Neural cell (in vitro differentiated cells): ENCODE data around the gene JMJD1C. TPM values are rescaled to one million over a fixed set of nuclear protein-coding genes. Genes with fewer than 3 reads are reported as not detected.

Experiments used
- H2AFZ ChIP-seq: fragments of 200-600, 300-800 bp; sonication (generic), shearing (Covaris generic); 2 replicates; pipeline ENCODE4 v1.6.0; 2014; ENCODE audit warnings: low read depth, mild to moderate bottlenecking, antibody characterized with exemption, low read length, moderate library complexity
- H3F3A ChIP-seq: fragments of 200-600 bp; shearing (Covaris generic); 2 replicates; pipeline ENCODE4 v1.6.1; 2016; ENCODE audit warnings: mild to moderate bottlenecking, moderate library complexity, mixed read lengths, antibody characterized with exemption, low read length; ENCODE audit not compliant: insufficient read depth, poor library complexity, severe bottlenecking
- H3K27ac ChIP-seq: fragments of 200-600, 300-800 bp; sonication (generic), shearing (Covaris generic); 2 replicates; pipeline ENCODE4 v1.5.1; 2014; ENCODE audit warnings: mild to moderate bottlenecking, low read length, moderate library complexity
- H3K27me3 ChIP-seq: fragments of 300-800, 200-600 bp; sonication (generic), shearing (Covaris generic); 2 replicates; pipeline ENCODE4 v1.6.0; 2014; ENCODE audit warnings: mild to moderate bottlenecking, low read depth, low read length, moderate library complexity; ENCODE audit not compliant: insufficient read depth
- H3K36me3 ChIP-seq: fragments of 300-800, 200-600 bp; sonication (generic), shearing (Covaris generic); 2 replicates; pipeline ENCODE4 v1.5.1; 2014; ENCODE audit warnings: mild to moderate bottlenecking, antibody characterized with exemption, low read length, moderate library complexity; ENCODE audit not compliant: insufficient read depth
- H3K4me2 ChIP-seq: fragments of 300-800, 200-600 bp; sonication (generic), shearing (Covaris generic); 2 replicates; pipeline ENCODE4 v1.6.0; 2014; ENCODE audit warnings: mild to moderate bottlenecking, low read length
- H3K4me3 ChIP-seq: fragments of 300-800, 200-600 bp; sonication (generic), shearing (Covaris generic); 2 replicates; pipeline ENCODE4 v1.5.1; 2014; ENCODE audit warnings: mild to moderate bottlenecking, low read length, moderate library complexity
- H3K79me2 ChIP-seq: fragments of 200-600 bp; shearing (Covaris generic); replicated peaks from 2 replicates; pipeline ENCODE4 v1.6.0; 2014; ENCODE audit warnings: mild to moderate bottlenecking, low read length, moderate library complexity; ENCODE audit not compliant: insufficient read depth
- H3K9ac ChIP-seq: fragments of 300-800, 200-600 bp; sonication (generic), shearing (Covaris generic); 2 replicates; pipeline ENCODE4 v1.6.1; 2016; ENCODE audit warnings: mild to moderate bottlenecking, low read length, mixed read lengths
- H3K9me2 ChIP-seq: fragments of 200-600 bp; shearing (Covaris generic); 2 replicates; pipeline ENCODE4 v1.6.1; 2016; ENCODE audit warnings: mild to moderate bottlenecking, low read length, mixed read lengths; ENCODE audit not compliant: insufficient read depth
- H3K9me3 ChIP-seq: fragments of 200-600, 300-800 bp; sonication (generic), shearing (Covaris generic); 2 replicates; pipeline ENCODE4 v1.6.1; 2016; ENCODE audit warnings: mild to moderate bottlenecking, mixed run types, low read length, moderate library complexity, mixed read lengths
- H4K20me1 ChIP-seq: fragments of 200-600 bp; shearing (Covaris generic); 2 replicates; pipeline ENCODE4 v1.6.1; 2016; ENCODE audit warnings: mild to moderate bottlenecking, mixed run types; ENCODE audit not compliant: insufficient read depth
- CTCF ChIP-seq: fragments of 450-650 bp; IDR thresholded peaks from 2 replicates; pipeline ENCODE4 v1.5.1; 2014; ENCODE audit warnings: antibody characterized with exemption, mild to moderate bottlenecking, moderate library complexity; ENCODE audit not compliant: poor library complexity, severe bottlenecking
- EP300 ChIP-seq: fragments of 450-650 bp; conservative IDR thresholded peaks from 2 replicates; pipeline ENCODE4 v1.6.1; 2014; ENCODE audit warnings: antibody characterized with exemption, mild to moderate bottlenecking, moderate library complexity; ENCODE audit not compliant: poor library complexity, severe bottlenecking
- EZH2 ChIP-seq: fragments of 200-600, 300-800 bp; shearing (Covaris generic), sonication (generic); IDR thresholded peaks from 2 replicates; pipeline ENCODE4 v1.6.1; 2014; ENCODE audit warnings: antibody characterized with exemption, low read length, borderline replicate concordance, mild to moderate bottlenecking; ENCODE audit not compliant: insufficient read depth, poor library complexity, severe bottlenecking
- MXI1 ChIP-seq: fragments of 450-650 bp; conservative IDR thresholded peaks from 2 replicates; pipeline ENCODE4 v1.6.1; 2014; ENCODE audit warnings: antibody characterized with exemption, mild to moderate bottlenecking; ENCODE audit not compliant: poor library complexity, severe bottlenecking
- POLR2AphosphoS5 ChIP-seq: IDR thresholded peaks from 2 replicates; pipeline ENCODE4 v1.6.1; 2012
- RAD21 ChIP-seq: fragments of 450-650 bp; conservative IDR thresholded peaks from 2 replicates; pipeline ENCODE4 v1.6.1; 2014; ENCODE audit warnings: antibody characterized with exemption, mild to moderate bottlenecking, moderate library complexity
- REST ChIP-seq: IDR thresholded peaks from 2 replicates; pipeline ENCODE4 v1.6.1; 2012; ENCODE audit warnings: borderline replicate concordance
- SMC3 ChIP-seq: fragments of 450-650 bp; conservative IDR thresholded peaks from 2 replicates; pipeline ENCODE4 v1.6.1; 2014; ENCODE audit warnings: antibody characterized with exemption, mild to moderate bottlenecking, moderate library complexity; ENCODE audit not compliant: poor library complexity
- TAF1 ChIP-seq: IDR thresholded peaks from 2 replicates; pipeline ENCODE4 v1.6.1; 2012; ENCODE audit warnings: low read depth
- polyA plus RNA-seq: library from polyadenylated mRNA; depleted of rRNA; stranded (reverse); fragments of >200 nt; gene quantifications from 2 replicates; pipeline ENCODE4 v1.2.3, GENCODE V29; 2014

The JMJD1C gene
- polyA plus RNA-seq, 1 donor from 2014 or later, result 108 TPM

GRCh38 chr10:63505562-63505961 is 39.8 kb upstream of the JMJD1C start:
- Histone ChIP-seq H3K9ac (no peak overlapping the region), H3K9me3 (no peaks in the 10 kb centered on the region), H3K36me3 (no peaks in the 10 kb centered on the region), H4K20me1 (no peaks in the 10 kb centered on the region), H2AFZ (no peak overlapping the region), H3K27me3 (no peaks in the 10 kb centered on the region), H3K4me3 (no peak overlapping the region), H3K9me2 (no peaks in the 10 kb centered on the region), H3K4me2 (no peak overlapping the region), H3K79me2 (peaks cover 49% of the 10 kb centered on the region), H3F3A (no peaks in the 10 kb centered on the region), H3K27ac (no peak overlapping the region)
- TF ChIP-seq POLR2AphosphoS5, result no peak
- TF ChIP-seq REST, result no peak
- TF ChIP-seq CTCF, result no peak
- no peak for TF ChIP-seq TAF1
- TF ChIP-seq EZH2, result no peak
- no peak for TF ChIP-seq MXI1
- TF ChIP-seq RAD21, result no peak
- TF ChIP-seq EP300, result no peak
- TF ChIP-seq SMC3, result no peak

GRCh38 chr10:63504145-63504881 is 38.5 kb upstream of the JMJD1C start:
- Histone ChIP-seq H3K9ac (no peak overlapping the region), H2AFZ (no peak overlapping the region), H3K27ac (no peak overlapping the region), H3K36me3 (no peaks in the 10 kb centered on the region), H3F3A (no peaks in the 10 kb centered on the region), H3K27me3 (no peaks in the 10 kb centered on the region), H3K79me2 (peaks cover 53% of the 10 kb centered on the region), H3K4me3 (no peak overlapping the region), H3K9me2 (no peaks in the 10 kb centered on the region), H4K20me1 (no peaks in the 10 kb centered on the region), H3K9me3 (no peaks in the 10 kb centered on the region), H3K4me2 (no peak overlapping the region)
- TF ChIP-seq EZH2 (no peak), TAF1 (no peak), POLR2AphosphoS5 (no peak), RAD21 (no peak), EP300 (no peak)
